NCI-H2196 (cell line): ENCODE results near the gene DAD1.
A peak's percentile ranks its signal among the peaks of the same experiment; 100 is the strongest.
"Not testable (repeated sequence)": the region's sequence is repeated elsewhere in the genome, so short reads cannot be mapped to it uniquely, and the experiment has no call there.

Experiments
- DNase-seq: peaks from one replicate; lab custom pipeline; 2025; ENCODE audit not compliant: unreplicated experiment; lab: John Stamatoyannopoulos, UW

DAD1 gene

DNA sequence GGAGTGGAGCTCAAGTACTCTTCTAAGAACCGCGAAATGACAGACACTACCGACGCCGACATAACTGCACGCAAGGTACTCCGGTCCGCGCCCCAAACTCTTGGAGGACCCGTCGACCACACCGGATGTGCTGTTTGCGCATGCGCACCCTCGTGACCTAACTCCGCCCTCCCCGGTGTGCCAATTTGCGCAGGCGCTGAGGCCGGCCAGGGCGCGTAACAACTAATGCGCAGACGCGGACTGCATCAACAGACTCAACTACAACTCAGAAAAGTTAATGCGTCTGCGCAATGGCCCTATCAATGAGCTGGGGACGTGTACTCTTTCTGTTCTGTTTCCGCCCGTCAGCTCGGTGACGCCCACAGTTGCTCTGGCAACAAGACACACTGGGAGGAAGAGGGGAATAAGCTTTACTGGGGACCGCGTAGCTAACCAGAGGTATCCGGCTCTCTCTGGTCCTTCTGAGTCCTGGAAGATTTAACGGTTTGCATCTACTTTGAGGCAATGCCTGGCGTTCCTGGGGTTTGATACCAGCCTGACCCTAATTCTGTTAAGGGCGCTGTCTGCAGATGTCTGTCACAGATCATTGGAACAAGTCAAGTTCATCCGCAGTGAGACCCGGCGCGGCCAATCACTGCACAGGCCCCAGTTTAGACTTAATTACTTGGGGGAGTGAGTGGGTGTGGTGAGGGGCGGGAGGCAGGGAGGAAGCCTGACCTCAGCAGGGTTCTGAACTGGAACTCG, at the start of gene DAD1:
Gene DAD1, minus strand, starts transcription at position 129 of the 744 bp plus-strand sequence. Its CDS starts 67 bp downstream, at position 62.
- DNase-seq: peak; percentile 98

DNA sequence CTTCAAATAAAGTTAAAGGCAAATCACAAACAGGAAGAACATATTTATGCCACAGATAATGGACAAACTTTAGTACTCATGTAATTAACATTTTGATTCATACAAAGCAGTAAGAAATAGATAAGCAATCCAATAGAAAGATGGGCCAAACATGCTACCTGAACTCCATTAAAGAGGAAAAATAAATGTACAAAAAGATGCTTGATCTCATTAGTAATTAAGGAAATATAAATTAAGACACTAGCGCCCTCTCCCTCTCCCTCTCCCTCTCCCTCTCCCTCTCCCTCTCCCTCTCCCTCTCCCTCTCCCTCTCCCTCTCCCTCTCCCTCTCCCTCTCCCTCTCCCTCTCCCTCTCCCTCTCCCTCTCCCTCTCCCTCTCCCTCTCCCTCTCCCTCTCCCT, 47.0 kb upstream of the DAD1 start:
- DNase-seq: not testable (repeated sequence)

DNA sequence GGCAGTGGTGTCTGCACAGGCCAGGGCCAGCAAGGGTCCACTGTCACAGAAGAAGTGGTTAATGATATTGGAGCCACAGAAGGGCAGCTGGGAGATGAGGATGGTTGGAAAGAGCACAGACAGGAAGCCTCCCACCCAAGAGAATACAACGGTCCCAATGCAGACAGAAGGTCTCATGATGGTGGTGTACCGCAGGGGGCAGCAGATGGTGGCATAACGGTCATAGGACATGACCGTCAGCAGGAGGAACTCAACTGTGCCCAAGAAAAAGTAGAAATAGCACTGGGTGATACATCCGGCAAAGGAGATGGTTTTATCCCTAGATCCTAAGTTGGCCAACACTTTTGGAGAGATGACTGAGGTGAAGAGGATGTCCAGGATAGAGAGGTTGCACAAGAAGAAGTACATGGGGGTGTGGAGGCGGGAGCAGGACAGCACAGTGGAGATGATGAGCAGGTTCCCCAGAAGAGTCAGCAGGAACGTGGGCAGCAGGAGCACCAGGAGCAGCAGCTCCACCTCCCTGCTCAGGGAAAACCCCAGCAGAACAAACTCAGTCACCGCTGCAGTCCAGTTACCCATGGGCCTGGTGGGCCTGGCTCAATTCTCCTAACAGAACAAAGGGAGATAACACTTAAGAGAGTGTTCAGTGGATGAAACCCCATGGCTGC, 45.3 kb upstream of the DAD1 start:
- no peak for DNase-seq

DNA sequence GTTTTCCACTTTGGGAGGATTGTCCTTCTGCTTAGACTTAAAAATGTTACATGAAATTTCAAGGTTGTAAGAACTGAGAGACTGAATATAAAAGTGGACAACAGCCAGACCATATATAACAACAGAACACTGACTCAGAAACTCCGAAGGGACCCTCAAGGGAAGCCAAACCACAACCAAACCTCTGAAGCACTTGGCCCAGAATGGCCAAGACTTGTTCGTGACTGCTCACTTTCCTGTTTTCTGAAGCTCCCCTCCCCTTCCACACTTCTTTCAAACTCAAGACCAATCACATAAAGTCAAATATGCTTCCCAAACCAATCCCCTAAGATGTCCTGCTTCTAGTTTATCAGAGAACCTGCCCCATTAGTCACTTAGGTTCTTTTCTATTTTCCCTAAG, 41.5 kb upstream of the DAD1 start:
- no peak for DNase-seq

DNA sequence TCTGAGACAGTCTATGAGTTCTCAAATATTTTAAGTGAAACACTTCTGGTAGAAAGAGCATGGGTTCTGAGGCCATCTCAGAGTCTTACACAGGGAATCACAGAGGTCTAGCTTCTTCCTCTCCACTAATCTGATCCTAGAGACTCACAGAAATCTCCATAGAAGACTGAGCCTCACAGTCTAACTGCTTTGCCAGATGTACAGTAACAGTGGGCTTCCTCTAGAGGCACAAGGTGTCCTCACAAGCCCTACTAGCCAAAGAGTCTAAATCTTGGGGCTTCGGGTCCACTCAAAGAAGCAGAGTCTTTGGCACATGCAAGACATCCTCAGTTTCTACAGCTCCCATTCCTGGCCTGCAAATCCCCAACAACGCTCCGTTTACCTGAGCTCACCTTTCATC, 41.0 kb upstream of the DAD1 start:
- DNase-seq: no peak

DNA sequence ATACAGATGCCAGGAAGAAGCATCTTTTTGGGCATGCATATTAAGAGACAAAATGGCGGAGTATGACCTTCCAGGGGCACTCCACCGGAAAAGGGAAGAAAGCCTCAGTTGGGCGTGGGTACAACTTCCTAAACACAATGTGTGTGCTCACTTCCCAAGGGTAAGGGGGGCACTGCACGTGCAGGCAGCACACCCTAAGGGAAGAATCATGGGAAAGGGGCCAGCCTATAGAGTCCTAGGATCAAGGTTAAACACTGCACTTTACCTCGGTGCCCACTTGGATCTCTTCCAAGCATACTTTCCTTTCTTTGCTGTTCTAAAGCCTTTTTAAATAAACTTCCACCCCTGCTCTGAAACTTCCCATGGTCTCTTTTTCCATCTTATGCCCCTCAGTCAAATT, 40.3 kb upstream of the DAD1 start:
- DNase-seq: no peak

DNA sequence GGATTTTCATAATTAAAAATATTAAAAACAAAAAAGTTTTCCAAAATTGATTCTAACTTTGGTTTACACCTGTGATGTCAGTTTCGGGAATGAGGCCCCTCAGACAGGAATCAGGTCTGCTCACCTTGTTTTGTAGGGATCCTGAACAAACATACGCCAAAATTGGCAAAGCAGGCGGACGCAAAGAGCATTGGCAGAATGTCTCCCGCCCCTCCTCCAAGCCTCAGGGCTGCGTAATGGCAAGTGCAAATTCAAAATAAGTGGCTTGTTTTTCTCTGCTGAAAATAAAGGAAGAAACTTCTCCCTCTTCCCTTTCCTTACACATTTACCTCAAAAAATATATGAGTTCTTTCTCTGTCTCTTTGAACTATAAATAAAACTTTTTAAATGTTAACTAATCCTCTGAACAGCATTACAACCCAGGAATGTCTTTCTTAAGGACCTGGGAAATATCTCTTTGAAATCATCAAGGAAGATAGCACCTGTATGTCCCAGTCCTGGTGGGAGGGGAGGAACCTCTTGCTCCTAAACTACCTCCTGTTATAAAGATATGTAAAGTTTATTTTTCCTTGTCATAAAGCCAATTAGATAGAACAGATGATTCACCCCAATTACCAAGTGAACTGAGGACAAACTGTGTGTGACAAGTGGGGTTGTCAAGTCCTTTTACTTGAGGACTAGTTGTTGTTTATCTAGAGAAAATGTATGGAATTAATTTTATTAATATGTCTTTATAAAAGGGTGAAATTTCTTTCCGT, 38.7 kb upstream of the DAD1 start:
- no peak for DNase-seq

DNA sequence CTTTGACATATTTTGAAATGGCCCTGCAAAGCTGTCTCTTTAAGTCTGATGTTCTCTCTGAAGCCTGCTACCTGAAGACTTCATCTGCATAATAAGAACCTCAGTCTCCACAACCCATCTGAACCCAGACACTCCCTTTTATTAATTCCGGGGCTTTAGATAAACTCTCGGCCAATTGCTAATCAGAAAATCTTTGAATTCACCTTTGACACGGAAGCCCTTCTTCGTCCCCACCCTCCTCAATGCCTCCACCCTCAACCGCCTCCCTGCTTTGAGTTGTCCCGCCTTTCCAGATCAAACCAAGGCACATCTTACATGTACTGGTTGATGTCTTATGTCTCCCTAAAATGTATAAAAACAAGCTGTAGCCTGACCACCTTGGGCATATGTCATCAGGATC, 37.6 kb upstream of the DAD1 start:
- DNase-seq: no peak

DNA sequence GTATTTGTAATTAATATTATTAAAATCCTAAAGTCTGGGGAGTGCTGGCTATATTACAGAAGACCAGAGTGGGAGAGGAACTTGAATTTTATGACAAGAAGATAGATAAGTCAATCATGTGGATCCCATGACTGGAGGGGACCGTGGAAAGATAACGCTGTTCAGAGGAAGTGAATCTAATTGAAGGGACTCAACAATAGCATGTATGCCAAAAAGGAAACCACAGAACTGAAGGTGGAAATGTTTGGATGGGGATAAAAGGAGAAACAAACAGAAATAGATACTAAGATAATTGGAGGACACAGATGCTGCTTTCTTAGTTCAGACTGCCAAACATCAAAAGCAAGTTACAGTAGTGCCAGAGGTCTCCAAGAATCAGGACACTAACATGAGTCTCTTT, 34.0 kb upstream of the DAD1 start:
- DNase-seq: no peak

DNA sequence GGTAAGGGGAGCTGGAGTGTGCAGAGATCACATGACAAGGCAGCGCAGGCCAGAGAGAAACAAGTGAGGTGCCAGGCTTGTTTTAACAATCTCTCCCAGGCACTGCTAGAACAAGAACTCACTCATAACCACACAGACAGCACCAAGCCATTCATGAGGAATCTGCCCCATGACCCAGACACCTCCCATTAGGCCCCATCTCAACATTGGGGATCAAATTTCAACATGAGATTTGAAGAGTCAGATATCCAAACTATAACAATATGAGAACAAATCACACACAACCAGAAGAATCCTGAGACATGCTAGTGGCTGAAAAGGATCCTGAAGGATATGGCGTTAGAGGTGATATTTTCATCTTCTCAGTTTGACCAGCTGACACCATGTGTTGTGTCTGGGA, 33.2 kb upstream of the DAD1 start:
- no peak for DNase-seq

DNA sequence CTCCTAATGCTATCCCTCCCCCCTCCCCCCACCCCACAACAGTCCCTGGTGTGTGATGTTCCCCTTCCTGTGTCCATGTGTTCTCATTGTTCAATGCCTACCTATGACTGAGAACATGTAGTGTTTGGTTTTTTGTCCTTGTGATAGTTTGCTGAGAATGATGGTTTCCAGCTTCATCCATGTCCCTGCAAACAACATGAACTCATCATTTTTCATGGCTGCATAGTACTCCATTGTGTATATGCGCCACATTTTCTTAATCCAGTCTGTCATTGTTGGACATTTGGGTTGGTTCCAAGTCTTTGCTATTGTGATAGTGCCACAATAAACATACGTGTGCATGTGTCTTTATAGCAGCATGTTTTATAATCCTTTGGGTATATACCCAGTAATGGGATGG, 26.7 kb upstream of the DAD1 start:
- DNase-seq: not testable (repeated sequence)

DNA sequence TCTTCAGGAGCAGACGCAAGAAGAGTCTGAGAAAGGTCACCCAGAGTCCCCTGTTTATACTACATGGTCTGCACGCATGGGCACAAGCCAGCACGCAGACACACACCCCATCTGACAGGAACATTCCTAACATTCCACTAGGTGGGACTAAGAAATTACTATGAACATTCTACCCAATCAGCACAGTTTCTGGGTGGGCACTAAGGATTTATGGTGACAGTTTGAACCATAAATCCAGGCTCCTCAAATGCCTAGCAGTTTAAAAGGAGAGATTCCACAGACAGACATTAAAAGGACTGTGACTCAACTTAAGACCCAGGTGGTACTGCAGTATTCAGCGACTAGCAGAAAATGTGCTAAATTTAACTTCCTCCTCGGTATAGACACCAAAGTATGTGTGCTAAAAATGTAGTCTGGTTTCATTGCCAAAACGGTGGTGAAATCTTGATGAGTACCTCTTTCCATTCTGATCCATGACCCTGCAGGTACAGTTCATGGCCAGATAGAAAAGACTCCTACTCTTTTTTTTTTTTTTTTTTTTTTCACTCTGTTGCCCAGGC, 25.3 kb upstream of the DAD1 start:
- DNase-seq: no peak

DNA sequence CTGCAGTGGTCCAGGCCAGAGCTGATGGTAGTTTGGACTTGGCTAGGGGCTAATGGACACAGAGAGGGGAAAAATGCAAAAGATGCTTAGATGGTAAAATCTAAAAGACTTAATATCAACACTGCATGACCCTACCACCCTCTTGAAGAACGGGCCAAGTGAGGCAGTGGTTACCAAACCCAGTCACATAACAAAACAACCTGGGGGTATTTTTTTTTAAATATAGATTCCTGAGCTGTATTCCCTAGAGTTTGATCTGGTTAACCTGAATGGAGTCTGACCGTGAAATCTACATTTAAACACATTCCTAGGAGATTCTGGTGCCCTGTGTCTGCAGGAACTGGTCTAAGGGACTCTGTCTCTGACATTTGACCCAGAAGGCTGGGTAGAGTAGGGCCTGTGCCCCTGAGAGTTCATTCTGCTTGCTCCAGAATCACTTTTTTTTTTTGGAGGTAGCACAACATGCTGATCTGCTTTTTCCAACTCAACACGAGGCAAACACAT, 24.8 kb upstream of the DAD1 start:
- no peak for DNase-seq

DNA sequence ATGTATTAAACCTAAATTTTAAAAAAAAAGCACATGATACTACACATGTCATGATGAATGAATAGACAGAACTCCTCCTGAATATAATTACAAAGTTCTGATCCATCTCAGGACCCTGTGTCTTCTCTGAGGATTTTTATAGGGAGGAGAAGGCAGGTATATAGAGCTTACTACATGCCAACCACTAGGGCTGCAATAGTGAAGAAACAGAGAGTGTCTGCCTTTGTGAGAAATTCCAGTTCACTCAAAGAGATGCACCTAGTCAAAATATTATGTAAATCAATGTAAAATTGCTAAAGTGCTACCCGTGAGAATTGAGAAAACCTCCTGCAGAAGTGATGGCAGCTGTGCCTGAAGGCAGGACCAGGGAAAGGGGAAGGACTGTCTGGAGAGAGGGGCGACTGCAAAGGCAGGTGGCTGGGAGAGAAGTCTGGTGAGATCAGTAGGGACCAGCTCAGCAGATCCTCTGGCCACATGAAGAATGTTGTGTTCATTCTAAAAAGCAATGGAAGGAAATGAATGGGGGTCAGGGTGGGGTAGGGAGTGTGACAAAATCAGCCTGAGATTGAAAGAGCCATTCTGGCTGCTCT, 24.2 kb upstream of the DAD1 start:
- no peak for DNase-seq

DNA sequence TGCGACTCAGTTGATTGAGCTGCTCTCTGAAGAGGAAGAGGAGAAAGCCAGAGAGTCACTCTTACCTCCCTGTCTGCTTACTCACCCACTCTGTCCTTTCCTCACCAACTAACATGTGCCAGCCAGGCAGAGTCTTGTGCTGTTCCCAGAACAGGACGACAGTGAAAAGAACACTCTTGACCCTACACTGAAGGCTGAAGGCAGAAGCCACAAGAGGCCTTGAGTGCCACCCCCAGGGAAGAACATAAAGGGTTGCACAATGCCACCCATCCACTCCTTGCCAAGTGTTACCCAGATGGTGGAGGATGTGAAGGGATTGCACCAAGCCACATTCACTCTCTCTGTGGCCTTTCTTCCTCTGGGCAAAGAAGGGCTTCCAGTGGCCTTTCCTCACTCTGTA, 21.9 kb upstream of the DAD1 start:
- DNase-seq: no peak

DNA sequence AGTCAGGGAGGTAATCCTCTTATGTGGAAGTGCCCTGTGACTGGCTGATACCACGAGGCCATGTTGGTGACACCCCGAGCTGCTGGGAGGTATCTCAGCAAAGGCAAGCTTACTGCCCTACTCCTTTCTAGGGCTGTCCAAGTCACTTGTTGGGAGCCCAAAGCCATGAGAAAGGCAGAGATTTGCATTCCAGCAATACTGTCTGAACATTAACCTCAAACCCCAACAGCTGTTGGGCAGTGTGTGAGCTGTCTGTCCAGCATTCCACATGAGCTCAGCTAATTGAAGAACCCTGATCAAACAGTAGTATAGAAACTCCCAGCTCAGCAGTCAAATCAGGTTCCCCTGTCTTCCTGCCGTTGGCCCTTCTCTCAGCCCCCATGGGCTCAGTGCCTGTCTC, 18.3 kb upstream of the DAD1 start:
- no peak for DNase-seq

DNA sequence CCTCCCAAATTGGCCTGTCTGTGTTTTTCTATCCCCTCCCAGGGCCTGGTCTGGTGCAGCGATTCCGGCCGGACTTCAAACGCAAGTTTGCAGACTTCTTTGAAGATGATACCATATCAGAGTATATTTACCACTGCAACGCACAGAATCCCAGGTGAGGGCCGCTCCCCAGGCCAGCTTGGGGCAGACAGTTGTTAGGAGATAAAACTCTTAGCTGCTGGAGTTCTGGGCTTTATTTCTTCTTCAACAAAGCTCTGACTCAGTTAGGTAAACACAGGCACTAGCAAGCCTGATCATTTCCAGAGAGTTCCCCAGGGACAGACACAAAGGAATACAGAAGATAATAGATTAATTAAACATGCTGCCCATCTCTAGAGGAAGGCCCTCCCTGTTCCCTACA, 17.4 kb upstream of the DAD1 start:
- DNase-seq: no peak

DNA sequence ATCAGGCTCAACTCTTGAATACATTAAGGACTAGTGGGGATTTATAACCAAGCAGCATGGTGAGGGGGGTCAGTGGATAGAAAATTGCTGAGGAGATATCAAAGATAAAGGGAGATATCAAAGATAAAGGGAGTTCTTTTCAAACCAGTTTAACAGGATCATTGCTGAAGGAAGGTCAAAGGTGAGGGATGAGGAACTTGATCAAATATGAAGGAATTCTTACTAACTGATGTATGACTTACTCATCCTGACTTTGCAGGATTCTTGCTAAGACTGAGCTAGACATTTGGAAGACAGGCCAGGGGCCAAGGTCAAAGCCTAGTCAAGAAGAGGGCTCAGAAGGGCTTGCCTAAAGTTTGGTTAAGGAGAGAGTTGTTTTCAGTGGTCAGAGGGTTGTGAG, 13.8 kb upstream of the DAD1 start:
- DNase-seq: no peak

DNA sequence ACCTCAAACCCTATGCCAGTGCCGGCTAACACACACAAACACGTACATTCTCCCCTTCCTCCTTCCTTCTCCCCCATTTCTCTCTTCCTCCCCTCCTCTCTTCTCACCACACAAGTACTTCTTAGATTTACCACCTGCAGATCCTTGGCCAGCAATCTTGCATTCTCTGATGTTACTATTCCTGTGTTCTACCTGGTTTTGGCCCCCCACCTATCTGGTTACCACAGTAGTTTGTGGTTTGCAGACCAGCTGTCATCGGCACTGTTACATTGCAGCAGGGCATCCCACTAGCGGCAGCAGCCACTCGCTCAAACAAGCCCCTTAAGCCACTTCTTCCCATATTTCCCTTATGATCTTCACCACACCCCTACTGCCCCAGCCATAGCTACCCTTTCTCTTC, 13.0 kb upstream of the DAD1 start:
- no peak for DNase-seq

DNA sequence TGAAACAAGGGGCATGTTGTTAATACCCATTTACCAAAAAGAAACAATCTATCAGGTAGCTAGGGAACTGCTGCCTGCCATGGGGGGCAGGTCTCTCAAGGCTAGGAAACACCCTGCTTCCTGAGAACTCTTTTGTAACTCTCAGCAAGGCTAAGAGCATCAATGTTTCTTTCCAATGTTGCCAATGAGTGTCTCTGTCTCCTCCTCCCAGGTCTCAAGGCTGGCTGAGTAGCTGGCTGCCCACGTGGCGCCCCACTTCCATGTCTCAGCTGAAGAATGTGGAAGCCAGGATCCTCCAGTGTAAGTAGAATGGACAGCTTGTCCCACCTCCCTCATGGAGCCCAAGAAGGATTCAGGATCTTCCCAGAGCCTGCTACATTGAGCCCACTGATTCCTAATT, 12.4 kb upstream of the DAD1 start:
- no peak for DNase-seq

DNA sequence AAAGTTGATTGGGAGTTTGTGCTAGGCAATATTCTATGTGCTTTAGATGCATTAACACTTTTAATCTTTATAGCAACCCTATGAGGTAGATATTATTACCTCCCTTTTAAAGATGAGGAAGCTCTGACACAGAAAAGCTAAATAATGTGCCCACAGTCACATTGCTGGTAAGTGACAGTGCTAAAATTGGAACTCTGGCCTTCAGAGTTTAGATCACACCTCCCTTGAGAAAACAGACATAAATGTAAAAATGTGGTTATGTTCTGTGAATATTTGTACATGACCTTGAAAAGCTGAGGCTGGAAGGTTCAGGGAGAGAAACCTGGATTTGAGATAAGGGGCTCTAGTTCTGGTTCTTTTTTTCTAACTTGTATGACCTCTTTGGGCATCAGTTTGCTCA, 11.0 kb upstream of the DAD1 start:
- no peak for DNase-seq
